Ovary (tissue), 3 donors: Measurements from ENCODE around the gene PLPP6.

Experiments used
- CTCF ChIP-seq, 3 donors: fragments of 450-650 bp in 2 of 3; fragments of 200-600 bp in 1 of 3; IDR thresholded peaks; one replicate each; pipeline versions ENCODE4 v1.5.1 to v1.8.0; 2016 to 2022; ENCODE audit warnings: antibody characterized with exemption in 3 of 3, mild to moderate bottlenecking in 1 of 3
- EP300 ChIP-seq: sonication (generic); formaldehyde crosslinking; IDR thresholded peaks from one replicate; pipeline ENCODE4 v1.6.1; 2017; ENCODE audit warnings: antibody characterized with exemption
- donor health status: DM: no; HTN: no; CAD: no.

GRCh38 chr9:4666042-4666699, 4.1 kb downstream of the PLPP6 start, which contains the start of gene SPATA6L:
- TF ChIP-seq EP300 (no peak), CTCF (IDR thresholded peaks at IDR 0.05) (no peak)
